NCI-H2029 (cell line): ENCODE measurements around the gene PSIP1.
"Not testable (repeated sequence)": the region's sequence is repeated elsewhere in the genome, so short reads cannot be mapped to it uniquely, and the experiment has no call there.

ENCODE experiments used
- DNase-seq: peaks from one replicate; lab custom pipeline; 2025; lab: John Stamatoyannopoulos, UW

PSIP1 gene

DNA sequence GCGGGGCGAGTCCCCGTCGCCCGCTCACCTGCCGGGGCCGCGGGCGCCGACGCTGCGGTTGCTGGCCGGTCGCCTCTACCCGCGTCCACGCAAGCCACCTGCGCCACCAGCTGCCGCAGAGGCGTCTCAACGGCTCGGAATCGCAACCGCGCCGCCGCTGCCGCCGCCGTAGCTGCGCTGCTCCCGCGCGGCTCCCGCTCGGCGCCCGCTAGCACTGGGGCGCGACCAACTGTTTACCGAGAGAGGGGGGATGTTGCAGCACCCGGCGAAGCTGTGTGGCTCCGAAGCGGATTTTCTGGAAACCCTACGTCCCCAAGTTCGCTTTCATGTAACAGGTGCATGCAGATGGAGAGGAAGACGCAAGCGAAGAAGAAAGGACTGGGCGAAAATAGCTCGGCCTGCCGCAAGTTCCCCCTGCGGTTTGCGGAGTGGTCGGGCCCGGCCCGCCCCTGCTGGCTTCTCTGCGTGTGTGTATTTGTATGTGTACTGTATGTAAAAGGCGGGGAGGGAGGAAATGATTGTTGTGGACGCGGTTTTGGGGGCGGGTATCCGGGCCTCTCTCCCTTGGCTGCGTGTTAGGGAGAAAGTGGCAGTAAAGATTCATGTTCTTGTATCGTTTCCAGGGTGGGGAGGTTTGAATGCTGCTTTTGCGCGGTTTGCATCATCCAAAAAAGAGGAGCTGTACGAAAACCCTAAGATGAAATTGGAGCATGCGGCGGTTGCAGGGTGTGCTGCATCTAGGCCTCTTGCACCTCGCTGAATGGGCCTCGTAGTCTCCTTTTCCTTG, at the start of gene PSIP1:
TSS of gene PSIP1 (minus strand) at position 182 of the 787 bp plus-strand sequence. CDS start 782 bp downstream, outside the sequence.
- DNase-seq = peak; percentile 61

GRCh38 chr9:15553528-15553898, 42.7 kb upstream of the PSIP1 start:
- DNase-seq = no peak

DNA sequence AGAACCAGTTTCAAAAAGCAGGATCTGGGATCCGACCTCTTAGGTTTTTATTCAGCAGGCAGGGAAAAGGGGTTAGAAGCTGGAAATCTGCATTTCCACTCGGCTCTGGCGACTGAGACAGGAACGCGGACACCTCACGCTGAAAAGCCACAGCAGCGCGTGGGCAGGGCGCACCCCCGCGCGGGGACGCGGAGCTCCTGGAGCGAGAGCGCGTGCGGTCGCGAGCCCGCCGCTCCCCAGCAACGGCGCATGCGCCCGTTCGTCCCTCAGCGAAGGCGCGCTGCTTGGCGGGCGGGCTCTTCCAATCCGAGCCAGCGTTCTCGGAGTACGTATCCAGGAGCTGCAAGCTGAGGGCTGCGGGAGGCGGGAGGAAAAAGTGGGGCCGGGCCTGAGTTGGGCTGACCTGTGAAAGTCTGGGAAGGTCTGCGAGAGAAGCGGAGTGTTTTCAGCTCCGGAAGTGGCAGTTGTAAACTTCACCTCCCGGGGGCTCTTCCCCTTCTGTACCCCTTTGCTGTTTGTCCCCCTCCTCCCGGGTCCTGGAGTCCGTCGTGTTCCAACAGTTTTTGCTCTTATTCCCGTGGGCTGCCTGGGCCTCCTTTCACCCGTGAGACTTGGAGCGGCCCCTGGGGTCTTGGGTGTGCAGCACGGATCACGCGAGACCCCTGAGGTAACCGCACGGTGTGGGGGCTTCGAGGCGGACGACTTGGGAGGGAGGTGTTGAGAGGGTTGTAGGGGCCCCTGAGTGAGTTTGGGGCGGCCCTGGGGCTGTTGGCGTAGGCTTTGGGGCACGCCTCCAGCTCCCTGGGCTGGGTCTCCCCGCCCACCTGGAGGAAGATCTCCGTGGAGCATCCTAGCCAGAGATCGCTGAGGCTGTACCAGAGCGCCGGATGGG, 42.1 kb upstream of the PSIP1 start, which contains the start of gene CCDC171:
TSS of gene CCDC171 (plus strand) at position 408 of the 892 bp plus-strand sequence. CDS start 11,046 bp downstream, outside the sequence.
- DNase-seq = peak; percentile 85

- no peak for DNase-seq
These were observed 38.8 kb upstream of the PSIP1 start for GRCh38 chr9:15549611-15550010.

DNA sequence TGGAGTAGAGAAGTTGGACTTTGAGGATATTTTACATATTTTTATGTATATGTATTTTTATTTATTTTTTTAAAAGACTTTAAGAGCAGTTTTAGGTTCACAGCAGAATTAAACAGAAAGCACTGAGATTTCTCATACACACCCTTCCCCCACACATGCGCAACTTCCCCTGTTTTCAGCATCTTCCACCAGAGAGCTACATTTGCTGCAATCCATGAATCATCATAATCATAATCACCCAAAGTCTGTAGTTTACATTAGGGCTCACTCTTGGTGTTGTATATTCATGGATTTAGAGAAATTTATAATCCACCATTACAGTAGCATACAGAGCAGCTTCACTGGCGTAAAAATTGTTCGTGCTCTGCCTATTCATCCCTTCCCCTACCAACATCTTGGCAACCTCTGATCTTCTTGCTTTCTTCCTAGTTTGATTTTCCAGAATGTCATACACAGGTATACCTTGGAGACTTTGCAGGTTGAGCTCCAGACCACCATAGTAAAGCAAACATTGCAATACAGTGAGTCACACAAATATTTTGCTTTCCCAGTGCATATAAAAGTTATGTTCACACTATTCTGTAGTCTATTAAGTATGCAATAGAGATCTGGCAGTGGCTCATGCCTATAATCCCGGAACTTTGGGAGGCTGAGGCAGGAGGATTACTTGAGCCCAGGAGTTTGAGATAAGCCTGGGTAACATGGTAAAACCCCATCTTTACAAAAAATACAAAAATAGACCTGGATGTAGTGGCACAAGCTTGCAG, 32.5 kb upstream of the PSIP1 start:
- no peak for DNase-seq

GRCh38 chr9:15542624-15543023, 31.9 kb upstream of the PSIP1 start:
- no peak for DNase-seq

GRCh38 chr9:15541872-15542271, 31.1 kb upstream of the PSIP1 start:
- DNase-seq = no peak

GRCh38 chr9:15531380-15531779, 20.6 kb upstream of the PSIP1 start:
- DNase-seq = no peak

GRCh38 chr9:15529566-15530324, 19.0 kb upstream of the PSIP1 start:
- no peak for DNase-seq

DNA sequence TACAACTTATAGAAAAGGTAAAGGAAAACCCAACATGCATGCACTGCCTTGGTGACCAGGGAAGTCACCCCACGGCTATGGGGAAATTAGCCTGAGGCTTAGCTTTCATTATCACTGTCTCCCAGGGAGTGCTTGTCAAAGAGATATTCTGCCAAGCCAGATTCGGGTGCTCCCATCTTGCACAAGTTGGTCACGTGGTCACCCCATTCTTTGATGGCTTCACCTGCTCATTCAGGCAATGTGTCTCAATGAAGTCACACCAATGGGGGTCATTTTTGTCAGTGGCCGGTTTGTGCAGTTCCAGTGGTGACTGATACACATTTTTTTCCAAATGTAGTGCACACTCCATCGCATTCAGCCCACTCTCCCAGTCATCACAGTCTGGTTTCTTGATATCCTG, 16.3 kb upstream of the PSIP1 start:
- DNase-seq = not testable (repeated sequence)

DNA sequence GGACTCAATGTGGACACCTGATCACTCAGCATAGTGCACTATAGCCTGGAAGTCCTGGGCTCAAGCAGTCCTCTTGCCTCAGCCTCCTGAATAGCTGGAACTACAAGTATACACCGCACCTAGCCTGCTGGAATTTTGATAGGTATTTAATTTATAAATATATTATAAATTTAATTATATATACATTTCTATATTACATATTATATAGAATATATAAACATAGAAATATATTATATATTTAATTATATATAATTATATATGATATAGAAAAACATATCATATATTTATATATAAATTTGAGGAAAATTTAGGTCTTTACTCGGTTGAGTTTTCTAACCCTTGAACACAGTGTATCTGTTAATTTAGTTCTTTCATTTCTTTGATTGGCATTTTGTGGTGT, 15.2 kb upstream of the PSIP1 start:
- no peak for DNase-seq

DNA sequence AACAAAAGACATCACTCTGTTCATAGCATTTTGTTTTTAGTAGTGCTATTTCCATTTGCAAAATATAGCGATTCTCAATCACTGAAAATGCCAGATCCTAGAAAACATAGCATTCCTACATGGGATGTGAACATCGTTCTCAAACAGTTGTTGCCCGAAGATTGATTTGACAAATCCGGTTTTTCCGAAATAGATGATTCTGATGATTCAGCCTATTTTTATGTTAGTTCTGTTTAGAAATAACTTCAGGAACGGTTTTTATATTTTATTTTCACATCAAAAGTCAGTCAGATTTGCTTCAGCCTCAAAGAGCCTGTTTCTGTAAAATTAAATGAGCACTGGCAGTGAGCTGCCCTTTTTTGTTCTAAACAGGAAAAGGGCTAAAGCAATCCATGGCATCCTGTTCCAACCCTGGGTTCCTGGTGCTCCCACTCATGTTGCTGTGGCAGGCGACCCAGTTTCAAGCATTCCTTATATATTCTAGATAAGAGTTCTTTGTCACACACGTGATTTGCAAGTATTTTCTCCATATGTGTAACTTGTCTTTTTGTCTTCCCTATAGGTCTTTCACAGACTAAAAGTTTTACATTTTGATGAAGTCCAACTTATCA, 14.2 kb upstream of the PSIP1 start:
- DNase-seq = no peak

- no peak for DNase-seq
These were observed 11.5 kb upstream of the PSIP1 start for GRCh38 chr9:15522130-15522755.

GRCh38 chr9:15521254-15521653, 10.5 kb upstream of the PSIP1 start:
- DNase-seq = no peak

GRCh38 chr9:15519831-15520230, 9.1 kb upstream of the PSIP1 start:
- DNase-seq = no peak

- DNase-seq = no peak
These were observed 2.6 kb upstream of the PSIP1 start for GRCh38 chr9:15513335-15513734.

DNA sequence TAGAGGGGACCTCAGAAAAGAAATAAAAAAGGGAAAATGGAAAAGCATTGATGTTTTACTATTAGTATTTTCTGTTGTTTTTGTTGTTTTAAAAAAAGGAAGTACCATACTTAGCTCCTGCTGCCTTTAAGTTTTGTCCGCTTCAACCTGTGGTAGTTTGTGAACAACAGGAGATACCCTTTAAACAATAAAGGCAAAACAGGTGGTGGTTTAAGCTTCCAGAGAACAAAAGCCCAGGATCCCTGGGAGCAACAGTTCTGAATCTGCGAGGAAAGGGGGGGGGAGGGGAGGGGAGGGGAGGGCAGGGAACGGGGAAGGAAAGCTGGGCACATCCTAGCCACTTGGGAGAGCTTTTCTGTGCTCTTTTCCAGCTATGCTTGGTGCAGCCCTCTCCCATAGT, 2.1 kb upstream of the PSIP1 start:
- no peak for DNase-seq

DNA sequence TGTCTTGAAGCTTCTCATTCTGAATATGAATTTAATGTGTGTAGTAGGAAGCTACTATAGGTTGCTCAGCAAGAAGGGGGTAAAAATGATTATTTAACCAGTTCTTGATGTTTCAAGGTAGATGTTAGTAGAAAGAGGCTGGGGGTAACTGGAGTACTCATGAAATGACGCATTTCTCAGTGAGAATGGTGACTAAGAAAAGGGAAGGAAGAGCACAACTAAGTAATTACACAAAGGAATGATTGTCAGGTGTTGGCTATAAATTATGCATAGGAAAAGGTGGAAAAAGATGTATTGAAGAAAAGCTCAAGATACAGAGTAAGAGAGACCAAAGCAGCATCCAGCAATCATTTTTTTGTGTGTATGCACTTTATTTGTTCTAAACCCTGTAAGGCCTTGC, 1.4 kb upstream of the PSIP1 start:
- no peak for DNase-seq

- DNase-seq = no peak
These were observed 610 bp downstream of the PSIP1 start for GRCh38 chr9:15509931-15510788.

DNA sequence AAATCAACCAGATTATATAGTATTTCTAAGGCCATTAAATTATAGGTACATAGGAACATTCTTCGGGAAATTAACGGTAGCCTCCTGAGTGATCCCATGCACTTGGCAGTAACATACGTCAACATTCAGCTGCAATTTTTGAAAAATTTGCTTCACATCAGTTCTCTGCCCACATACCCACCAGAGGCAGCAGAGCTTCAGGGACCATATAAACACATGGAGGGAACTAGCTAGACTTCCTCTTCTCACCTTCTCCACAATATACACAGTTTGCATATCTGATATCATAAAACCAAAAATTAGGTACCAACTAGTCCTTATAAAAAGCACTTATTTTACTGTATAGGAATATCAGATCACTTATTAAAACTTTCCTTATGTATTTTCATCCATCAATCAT, 4.8 kb downstream of the PSIP1 start:
- no peak for DNase-seq
